SU-DHL-6 (cell line): Measurements from ENCODE around the gene CHST2.

Experiments
- H2AFZ ChIP-seq: fragments of 200-600 bp; sonication (generic); 2 replicates; pipeline ENCODE4 v1.6.1; 2014; ENCODE audit warnings: low read depth, mild to moderate bottlenecking, moderate library complexity, mixed read lengths, antibody characterized with exemption, low read length; ENCODE audit not compliant: severe bottlenecking
- H3F3A ChIP-seq: fragments of 200-600 bp; shearing (Covaris generic); 2 replicates; pipeline ENCODE4 v1.6.0; 2016; ENCODE audit warnings: antibody characterized with exemption, mild to moderate bottlenecking; ENCODE audit not compliant: insufficient read depth
- H3K27ac ChIP-seq: fragments of 200-600 bp; sonication (generic); 2 replicates; pipeline ENCODE4 v1.5.1; 2016; ENCODE audit warnings: low read depth, mild to moderate bottlenecking, low read length, moderate library complexity, mixed read lengths
- H3K27me3 ChIP-seq: fragments of 200-600 bp; sonication (generic), shearing (Covaris generic); 2 replicates; pipeline ENCODE4 v1.6.0; 2014; ENCODE audit warnings: mild to moderate bottlenecking, low read length
- H3K36me3 ChIP-seq: fragments of 200-600 bp; sonication (generic); 2 replicates; pipeline ENCODE4 v1.6.1; 2014; ENCODE audit warnings: mild to moderate bottlenecking, low read length, mixed read lengths
- H3K4me2 ChIP-seq: fragments of 300-600, 200-600 bp; shearing (Covaris generic), sonication (generic); 2 replicates; pipeline ENCODE4 v1.6.0; 2014; ENCODE audit warnings: low read length, low read depth, mild to moderate bottlenecking; ENCODE audit not compliant: poor library complexity, severe bottlenecking
- H3K4me3 ChIP-seq: fragments of 200-600 bp; sonication (generic); 2 replicates; pipeline ENCODE4 v1.5.1; 2014; ENCODE audit warnings: antibody characterized with exemption, low read length, mild to moderate bottlenecking, mixed read lengths; ENCODE audit not compliant: insufficient read depth, poor library complexity, severe bottlenecking
- H3K79me2 ChIP-seq: fragments of 200-600 bp; sonication (generic); 2 replicates; pipeline ENCODE4 v1.6.1; 2014; ENCODE audit warnings: mild to moderate bottlenecking, low read length, moderate library complexity; ENCODE audit not compliant: insufficient read depth
- H3K9ac ChIP-seq: fragments of 200-600 bp; sonication (generic); 2 replicates; pipeline ENCODE4 v1.7.0; 2014; ENCODE audit warnings: mild to moderate bottlenecking, low read length
- H3K9me2 ChIP-seq: fragments of 200-600 bp; sonication (generic); replicated peaks from 2 replicates; pipeline ENCODE4 v1.6.1; 2014; ENCODE audit warnings: low read length; ENCODE audit not compliant: insufficient read depth
- H3K9me3 ChIP-seq: fragments of 200-600 bp; sonication (generic); 2 replicates; pipeline ENCODE4 v1.6.1; 2014; ENCODE audit warnings: low read length, mixed read lengths; ENCODE audit not compliant: insufficient read depth
- H4K20me1 ChIP-seq: fragments of 200-600 bp; sonication (generic); 2 replicates; pipeline ENCODE4 v1.6.1; 2014; ENCODE audit warnings: low read depth, mild to moderate bottlenecking, antibody characterized with exemption, low read length, moderate library complexity, mixed read lengths
- EZH2phosphoT487 ChIP-seq: fragments of 200-600 bp; sonication (generic), shearing (Covaris generic); conservative IDR thresholded peaks from 2 replicates; pipeline ENCODE4 v1.6.1; 2018; ENCODE audit warnings: mild to moderate bottlenecking, antibody characterized with exemption, low read length, moderate library complexity, mixed read lengths
- TF ChIP-seq, protein P1 (sequence below): fragments of 200-600 bp; sonication (generic); IDR thresholded peaks from one replicate; pipeline ENCODE4 v1.5.1; 2017; ENCODE audit warnings: antibody characterized with exemption, mild to moderate bottlenecking, low read length, moderate library complexity; ENCODE audit not compliant: insufficient read depth, poor library complexity, severe bottlenecking

The CHST2 gene

DNA sequence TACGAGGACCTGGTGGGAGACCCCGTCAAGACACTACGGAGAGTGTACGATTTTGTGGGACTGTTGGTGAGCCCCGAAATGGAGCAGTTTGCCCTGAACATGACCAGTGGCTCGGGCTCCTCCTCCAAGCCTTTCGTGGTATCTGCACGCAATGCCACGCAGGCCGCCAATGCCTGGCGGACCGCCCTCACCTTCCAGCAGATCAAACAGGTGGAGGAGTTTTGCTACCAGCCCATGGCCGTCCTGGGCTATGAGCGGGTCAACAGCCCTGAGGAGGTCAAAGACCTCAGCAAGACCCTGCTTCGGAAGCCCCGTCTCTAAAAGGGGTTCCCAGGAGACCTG is 2.5 kb downstream of the CHST2 start:
- Histone ChIP-seq H3K79me2 (no peaks in the 10 kb centered on the region), H3K27ac (no peak overlapping the region), H3K9ac (no peak overlapping the region), H3K27me3 (no peaks in the 10 kb centered on the region), H3F3A (peaks cover 7% of the 10 kb centered on the region), H4K20me1 (no peaks in the 10 kb centered on the region), H3K36me3 (no peaks in the 10 kb centered on the region), H3K9me2 (no peaks in the 10 kb centered on the region), H3K4me2 (no peak overlapping the region), H3K9me3 (no peaks in the 10 kb centered on the region), H3K4me3 (no peak overlapping the region), H2AFZ (no peak overlapping the region)
- no peak for TF ChIP-seq EZH2phosphoT487
- TF ChIP-seq, protein P1, sequence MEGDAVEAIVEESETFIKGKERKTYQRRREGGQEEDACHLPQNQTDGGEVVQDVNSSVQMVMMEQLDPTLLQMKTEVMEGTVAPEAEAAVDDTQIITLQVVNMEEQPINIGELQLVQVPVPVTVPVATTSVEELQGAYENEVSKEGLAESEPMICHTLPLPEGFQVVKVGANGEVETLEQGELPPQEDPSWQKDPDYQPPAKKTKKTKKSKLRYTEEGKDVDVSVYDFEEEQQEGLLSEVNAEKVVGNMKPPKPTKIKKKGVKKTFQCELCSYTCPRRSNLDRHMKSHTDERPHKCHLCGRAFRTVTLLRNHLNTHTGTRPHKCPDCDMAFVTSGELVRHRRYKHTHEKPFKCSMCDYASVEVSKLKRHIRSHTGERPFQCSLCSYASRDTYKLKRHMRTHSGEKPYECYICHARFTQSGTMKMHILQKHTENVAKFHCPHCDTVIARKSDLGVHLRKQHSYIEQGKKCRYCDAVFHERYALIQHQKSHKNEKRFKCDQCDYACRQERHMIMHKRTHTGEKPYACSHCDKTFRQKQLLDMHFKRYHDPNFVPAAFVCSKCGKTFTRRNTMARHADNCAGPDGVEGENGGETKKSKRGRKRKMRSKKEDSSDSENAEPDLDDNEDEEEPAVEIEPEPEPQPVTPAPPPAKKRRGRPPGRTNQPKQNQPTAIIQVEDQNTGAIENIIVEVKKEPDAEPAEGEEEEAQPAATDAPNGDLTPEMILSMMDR = no peak

DNA sequence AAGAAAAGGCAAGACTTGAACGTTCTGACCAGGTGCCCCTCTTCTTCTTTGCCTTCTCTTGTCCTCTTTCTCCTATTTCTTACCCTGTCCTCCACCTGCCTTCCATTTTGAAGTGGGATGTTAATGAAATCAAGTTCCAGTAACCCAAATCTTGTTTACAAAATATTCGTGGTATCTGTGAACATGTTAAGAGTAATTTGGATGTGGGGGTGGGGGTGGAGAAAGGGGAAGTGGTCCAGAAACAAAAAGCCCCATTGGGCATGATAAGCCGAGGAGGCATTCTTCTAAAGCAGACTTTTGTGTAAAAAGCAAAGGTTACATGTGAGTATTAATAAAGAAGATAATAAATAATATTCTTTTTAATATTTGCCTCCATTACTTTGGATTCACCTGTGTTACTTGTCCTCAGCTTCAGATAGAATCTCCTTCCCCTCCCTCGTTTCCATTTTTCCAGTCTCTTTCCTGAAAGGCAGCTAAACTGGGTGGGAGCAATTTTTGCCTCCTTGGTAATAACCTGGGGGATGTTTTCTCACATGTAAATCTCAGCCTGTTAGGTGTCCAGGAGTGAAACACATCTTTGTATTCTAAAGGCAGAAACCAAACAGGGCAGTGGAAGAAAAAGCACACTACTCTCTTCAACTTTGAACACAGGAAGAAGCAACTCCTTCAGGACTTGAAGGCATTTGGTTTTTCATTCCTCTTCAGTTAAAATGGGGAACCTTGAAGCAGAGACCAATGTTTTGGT is 3.2 kb downstream of the CHST2 start:
- peaks cover 7% of the 10 kb centered on the region for H3F3A ChIP-seq
- H3K9ac ChIP-seq = no peak overlapping the region
- H3K79me2 ChIP-seq = no peaks in the 10 kb centered on the region
- H3K9me3 ChIP-seq = no peaks in the 10 kb centered on the region
- no peak overlapping the region for H3K27ac ChIP-seq
- H3K36me3 ChIP-seq = no peaks in the 10 kb centered on the region
- H2AFZ ChIP-seq = no peak overlapping the region
- H3K4me2 ChIP-seq = peak overlapping the region; percentile 28
- H3K27me3 ChIP-seq = no peaks in the 10 kb centered on the region
- no peak overlapping the region for H3K4me3 ChIP-seq
- no peaks in the 10 kb centered on the region for H4K20me1 ChIP-seq
- no peaks in the 10 kb centered on the region for H3K9me2 ChIP-seq
- TF ChIP-seq EZH2phosphoT487 = no peak
- TF ChIP-seq, protein P1 = no peak

DNA sequence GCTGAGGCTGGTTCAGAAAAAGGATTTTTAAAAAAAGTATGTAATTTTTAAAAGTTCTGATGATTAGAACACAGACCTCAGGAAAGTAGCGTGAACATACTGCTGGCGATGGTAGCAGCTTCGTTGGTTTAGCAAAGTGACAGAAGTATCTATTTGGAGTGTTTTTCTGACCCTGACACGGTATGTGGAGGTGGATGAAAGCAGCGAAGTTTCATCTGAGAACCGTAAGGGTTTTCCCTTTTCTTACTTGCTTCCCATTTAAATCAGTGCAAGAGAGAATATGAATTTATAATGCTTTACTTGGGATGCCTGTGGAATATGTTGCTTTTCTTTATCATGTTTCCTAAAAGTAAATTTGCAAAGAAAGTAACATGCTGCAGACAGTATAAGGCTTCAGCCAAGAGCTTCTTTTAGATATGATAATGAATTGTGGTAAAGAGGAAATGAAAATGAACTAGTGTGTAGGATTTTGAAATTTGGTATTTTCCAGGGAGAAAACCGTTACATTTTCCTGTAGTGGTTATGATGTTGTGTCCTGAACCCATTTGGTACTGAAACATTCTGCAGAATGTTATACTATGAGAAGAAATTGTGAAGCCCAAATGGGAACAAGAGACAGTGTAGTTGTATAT is 3.9 kb downstream of the CHST2 start:
- Histone ChIP-seq H3K79me2 (no peaks in the 10 kb centered on the region), H3K4me3 (no peak overlapping the region), H4K20me1 (no peaks in the 10 kb centered on the region), H3K27ac (no peak overlapping the region), H3K9me3 (no peaks in the 10 kb centered on the region), H3K9me2 (no peaks in the 10 kb centered on the region), H3K36me3 (no peaks in the 10 kb centered on the region), H3K9ac (no peak overlapping the region), H3K27me3 (no peaks in the 10 kb centered on the region), H2AFZ (no peak overlapping the region), H3F3A (peaks cover 7% of the 10 kb centered on the region), H3K4me2 (peak overlapping the region; percentile 28)
- TF ChIP-seq EZH2phosphoT487 = no peak
- TF ChIP-seq, protein P1 = no peak
